IMR-90 (cell line): ENCODE measurements around the gene ADGRF1. TPM values are rescaled to one million over a fixed set of nuclear protein-coding genes. Genes with fewer than 3 reads are reported as not detected.
"Not testable (repeated sequence)": the region's sequence is repeated elsewhere in the genome, so short reads cannot be mapped to it uniquely, and the experiment has no call there.

Source experiments
- ATAC-seq: fragments of 200-7000 bp; cut with Tn5 transposase; 2 replicates; pipeline ENCODE4 v1.9.1; 2020; ENCODE audit warnings: low read depth, mild to moderate bottlenecking, moderate library complexity
- BruUV-seq: library from RNA; stranded (reverse); fragments of 400-500 nt; replicated peaks from 2 replicates; lab custom pipeline; 2021; lab: Mats Ljungman, UMichigan
- CTCF ChIA-PET: fragments of 300-600 bp; formaldehyde crosslinking; extraction: SDS; loops from one replicate; lab custom pipeline; 2021; ENCODE audit warnings: antibody characterized with exemption; lab: Yijun Ruan, JAX
- POLR2A ChIA-PET: fragments of 300-600 bp; sonication (Branson Sonifier 250); formaldehyde crosslinking; loops from one replicate; lab custom pipeline; 2022; ENCODE audit warnings: antibody characterized with exemption; ENCODE audit not compliant: unreplicated experiment; lab: Charles Lee
- DNase-seq: peaks from one replicate; pipeline ENCODE4 v3.0.0; 2013
- H2AFZ ChIP-seq: replicated peaks from 2 replicates; pipeline ENCODE3; 2013; ENCODE audit warnings: low read length, mild to moderate bottlenecking; ENCODE audit not compliant: poor library complexity
- H2AK5ac ChIP-seq: 2 replicates; pipeline ENCODE4 v1.6.1; 2013; ENCODE audit warnings: low read depth, low read length, inconsistent platforms
- H2AK9ac ChIP-seq: replicated peaks from 2 replicates; pipeline ENCODE3; 2013; ENCODE audit warnings: mild to moderate bottlenecking, low read depth, low read length, moderate library complexity; ENCODE audit not compliant: poor library complexity
- H2BK120ac ChIP-seq: 2 replicates; pipeline ENCODE4 v1.6.1; 2013; ENCODE audit warnings: low read depth, low read length, inconsistent platforms
- H2BK15ac ChIP-seq: 3 replicates; pipeline ENCODE4 v1.6.1; 2013; ENCODE audit warnings: low read depth, low read length, inconsistent platforms
- H2BK20ac ChIP-seq: 2 replicates; pipeline ENCODE4 v1.6.1; 2013; ENCODE audit warnings: low read depth, mild to moderate bottlenecking, inconsistent platforms, low read length, moderate library complexity
- H2BK5ac ChIP-seq: 2 replicates; pipeline ENCODE4 v1.6.1; 2013; ENCODE audit warnings: mild to moderate bottlenecking, low read depth, low read length, inconsistent platforms; ENCODE audit not compliant: poor library complexity, severe bottlenecking
- H3K14ac ChIP-seq: replicated peaks from 2 replicates; pipeline ENCODE4 v1.6.1; 2013; ENCODE audit warnings: low read depth, low read length, inconsistent platforms
- H3K18ac ChIP-seq: 2 replicates; pipeline ENCODE4 v1.6.1; 2013; ENCODE audit warnings: low read depth, low read length, control low read depth
- H3K23ac ChIP-seq: 2 replicates; pipeline ENCODE4 v1.6.1; 2013; ENCODE audit warnings: low read depth, low read length, inconsistent platforms
- H3K27ac ChIP-seq: 2 replicates; pipeline ENCODE4 v1.5.1; 2013; ENCODE audit warnings: mild to moderate bottlenecking, control low read depth, low read length; ENCODE audit not compliant: insufficient read depth
- H3K27me3 ChIP-seq: 2 replicates; pipeline ENCODE4 v1.6.1; 2013; ENCODE audit warnings: low read length; ENCODE audit not compliant: control insufficient read depth, insufficient read depth
- H3K36me3 ChIP-seq: 2 replicates; pipeline ENCODE4 v1.6.1; 2013; ENCODE audit warnings: low read length, mixed read lengths; ENCODE audit not compliant: control insufficient read depth, insufficient read depth
- H3K4ac ChIP-seq: 2 replicates; pipeline ENCODE4 v1.6.1; 2013; ENCODE audit warnings: low read depth, low read length, inconsistent platforms
- H3K4me1 ChIP-seq: 2 replicates; pipeline ENCODE4 v1.6.1; 2013; ENCODE audit warnings: low read length, mixed read lengths; ENCODE audit not compliant: control insufficient read depth, insufficient read depth
- H3K4me2 ChIP-seq: 2 replicates; pipeline ENCODE4 v1.6.1; 2013; ENCODE audit warnings: low read depth, mild to moderate bottlenecking, control low read depth, low read length, moderate library complexity
- H3K4me3 ChIP-seq: 2 replicates; pipeline ENCODE4 v1.5.1; 2013; ENCODE audit warnings: low read depth, mild to moderate bottlenecking, control low read depth, low read length, moderate library complexity; ENCODE audit not compliant: insufficient read depth
- H3K56ac ChIP-seq: 2 replicates; pipeline ENCODE4 v1.6.1; 2013; ENCODE audit warnings: low read length, inconsistent platforms; ENCODE audit not compliant: insufficient read depth; ENCODE audit errors: extremely low read depth
- H3K79me1 ChIP-seq, 2 experiments: 2 replicates each; pipeline ENCODE4 v1.6.1; 2013; ENCODE audit warnings: low read length in 2 of 2, inconsistent platforms in 1 of 2, low read depth in 1 of 2
- H3K9ac ChIP-seq: 2 replicates; pipeline ENCODE4 v1.6.1; 2013; ENCODE audit warnings: low read depth, low read length, control low read depth
- H3K9me1 ChIP-seq: 2 replicates; pipeline ENCODE4 v1.6.1; 2013; ENCODE audit warnings: low read length, inconsistent platforms; ENCODE audit not compliant: insufficient read depth
- H3K9me3 ChIP-seq: 2 replicates; pipeline ENCODE4 v1.6.1; 2013; ENCODE audit warnings: low read length; ENCODE audit not compliant: control insufficient read depth, insufficient read depth
- H4K20me1 ChIP-seq: 2 replicates; pipeline ENCODE4 v1.6.1; 2013; ENCODE audit warnings: low read length, inconsistent platforms; ENCODE audit not compliant: insufficient read depth
- H4K5ac ChIP-seq: 2 replicates; pipeline ENCODE4 v1.6.1; 2013; ENCODE audit warnings: mild to moderate bottlenecking, low read depth, low read length, control low read depth
- H4K8ac ChIP-seq, 2 experiments: 2 replicates each; pipeline ENCODE4 v1.6.1; 2013; ENCODE audit warnings: low read depth in 2 of 2, low read length in 2 of 2, control low read depth in 1 of 2, inconsistent platforms in 1 of 2
- H4K91ac ChIP-seq: 2 replicates; pipeline ENCODE4 v1.6.1; 2013; ENCODE audit warnings: low read depth, low read length, inconsistent platforms; ENCODE audit not compliant: insufficient read depth
- BHLHE40 ChIP-seq: fragments of 150-350 bp; IDR thresholded peaks from 2 replicates; pipeline ENCODE4 v1.6.1; 2016; ENCODE audit warnings: mild to moderate bottlenecking, low read depth, low read length
- RCOR1 ChIP-seq: IDR thresholded peaks from 2 replicates; pipeline ENCODE4 v1.6.1; 2012; ENCODE audit warnings: mild to moderate bottlenecking, low read length, improper control_type of control experiment; ENCODE audit not compliant: insufficient replicate concordance
- WGBS, 2 experiments: methylation state at CpG; one replicate each; pipeline versions ENCODE4 v1.1.5 to v1.1.7; 2013; ENCODE audit warnings: missing lambda C conversion rate in 2 of 2; ENCODE audit not compliant: insufficient read length in 1 of 2; ENCODE audit errors: extremely low coverage in 2 of 2; 5-methylcytosine and 5-hydroxymethylcytosine counted together
- dilution Hi-C: fragments of 300-500 bp; cut with HindIII; formaldehyde crosslinking; loops from one replicate; pipeline ENCODE4 v1.14.3; 2018; ENCODE audit warnings: low sequenced_read_pairs; ENCODE audit not compliant: unreplicated experiment
- in situ Hi-C: fragments of 300-500 bp; cut with MboI; formaldehyde crosslinking; loops from 3 replicates; pipeline ENCODE4 v1.14.3; 2019; ENCODE audit warnings: low sequenced_read_pairs, inconsistent platforms, mixed read lengths
- intact Hi-C: fragments of 100-400 bp; cut with micrococcal nuclease; formaldehyde crosslinking; loops from 2 replicates; pipeline ENCODE4 v1.10.0; 2022
- polyA plus RNA-seq, 3 experiments: library from polyadenylated mRNA; depleted of rRNA; stranded (reverse); fragments of >200 nt; gene quantifications; 2 replicates each; pipeline ENCODE4 v1.2.3, GENCODE V29; 2012; ENCODE audit warnings: low replicate concordance in 1 of 3
- total RNA-seq: library from RNA; depleted of rRNA; stranded (reverse); fragments of >200 nt; gene quantifications from 2 replicates; pipeline ENCODE4 v1.2.3, GENCODE V29; 2012

The ADGRF1 gene
- total and polyA plus RNA-seq, 2 of the 4 experiments (the other 2 are of a cell fraction), result not detected

GRCh38 chr6:46993846-46994245 is 48.3 kb downstream of the ADGRF1 start:
- H3K9me3 ChIP-seq, result no peaks in the 10 kb centered on the region
- no peak for TF ChIP-seq RCOR1
- TF ChIP-seq BHLHE40, result 0 out of 2 replicates have a peak, but pooled peaks have one; percentile 10
- H2BK20ac ChIP-seq, result no peak overlapping the region
- H4K8ac ChIP-seq, result no peak overlapping the region
- in situ Hi-C loops, result no loop called here
- H3K4me2 ChIP-seq, result no peak overlapping the region
- H2BK15ac ChIP-seq, result no peak overlapping the region
- H2BK5ac ChIP-seq, result no peak overlapping the region
- H4K20me1 ChIP-seq, result no peaks in the 10 kb centered on the region
- no peak overlapping the region for H3K4ac ChIP-seq
- no peak overlapping the region for H3K23ac ChIP-seq
- CTCF ChIA-PET, result no interaction called here
- H3K36me3 ChIP-seq, result no peaks in the 10 kb centered on the region
- intact Hi-C loops, result no loop called here
- no peaks in the 10 kb centered on the region; the same call in 1 of the 2 replicates for H3K27me3 ChIP-seq
- H2AK9ac ChIP-seq, result no peak overlapping the region
- no peak overlapping the region for H2BK120ac ChIP-seq
- no peak overlapping the region for H2AK5ac ChIP-seq
- H4K91ac ChIP-seq, result no peak overlapping the region
- no peak overlapping the region for H3K56ac ChIP-seq
- no peak overlapping the region for H3K18ac ChIP-seq
- no peak overlapping the region for H3K14ac ChIP-seq
- H3K4me1 ChIP-seq, result no peaks in the 10 kb centered on the region
- WGBS, 2 experiments, result 80% methylated on average over 1 of the region's 3 CpGs; no CpG with 5 or more reads in 1 of the 2 experiments
- peak; percentile 54 for DNase-seq
- no peak overlapping the region for H3K27ac ChIP-seq
- H3K9ac ChIP-seq, result no peak overlapping the region
- no TSS peak for BruUV-seq
- H3K4me3 ChIP-seq, result no peak overlapping the region
- dilution Hi-C loops, result no loop called here
- ATAC-seq, result no peak
- no peak overlapping the region for H4K5ac ChIP-seq
- POLR2A ChIA-PET, result no interaction called here
- no peaks in the 10 kb centered on the region for H3K9me1 ChIP-seq
- H3K79me1 ChIP-seq, result no peaks in the 10 kb centered on the region
- no peak overlapping the region for H2AFZ ChIP-seq

- H2AK5ac ChIP-seq, H2BK15ac ChIP-seq, H3K4me3 ChIP-seq, intact Hi-C loops, CTCF ChIA-PET, H3K56ac ChIP-seq, H4K8ac ChIP-seq, H4K91ac ChIP-seq, H3K9me1 ChIP-seq, H2BK5ac ChIP-seq, dilution Hi-C loops, H4K20me1 ChIP-seq, H3K4me2 ChIP-seq, H2BK120ac ChIP-seq, H3K9ac ChIP-seq, H3K4me1 ChIP-seq, H3K27ac ChIP-seq, H3K36me3 ChIP-seq, H2AFZ ChIP-seq, H3K23ac ChIP-seq, H2AK9ac ChIP-seq, H3K14ac ChIP-seq, H3K4ac ChIP-seq, DNase-seq, in situ Hi-C loops, H3K27me3 ChIP-seq, POLR2A ChIA-PET, ATAC-seq, H4K5ac ChIP-seq, H3K18ac ChIP-seq, H3K79me1 ChIP-seq, H2BK20ac ChIP-seq, BruUV-seq, H3K9me3 ChIP-seq: not testable (repeated sequence)
- WGBS, 2 experiments, result no CpG with 5 or more reads among the region's 2 CpGs
These were observed 49.7 kb downstream of the ADGRF1 start for GRCh38 chr6:46992391-46992790.
